C4-2B (cell line): ENCODE measurements around the gene JMJD7.

Experiments
- CTCF ChIP-seq: fragments of 450-650 bp; conservative IDR thresholded peaks from 2 replicates; pipeline ENCODE4 v1.5.1; 2017; ENCODE audit warnings: mild to moderate bottlenecking
- ZFX ChIP-seq: fragments of 450-650 bp; IDR thresholded peaks from 2 replicates; pipeline ENCODE4 v1.6.1; 2017

GRCh38 chr15:41860049-41860828 lies 32.3 kb downstream of the JMJD7 start:
- no peak for TF ChIP-seq CTCF
- TF ChIP-seq ZFX = no peak
